Lower lobe of right lung (tissue), 2 donors: Measurements from ENCODE around the gene ARHGAP24. TPM values are rescaled to one million over a fixed set of nuclear protein-coding genes. Genes with fewer than 3 reads are reported as not detected.

Experiments used
- ATAC-seq, 2 donors: fragments of 200-7000 bp; cut with Tn5 transposase; one replicate each; pipeline ENCODE4 v1.9.1; 2020 to 2022; ENCODE audit warnings: mild to moderate bottlenecking in 2 of 2, moderate library complexity in 2 of 2
- DNase-seq: peaks from one replicate; pipeline ENCODE4 v3.0.0-alpha.2; 2020
- H3K27ac ChIP-seq: fragments of 200-600 bp; one replicate; pipeline ENCODE4 v1.8.0; 2022
- H3K27me3 ChIP-seq: fragments of 200-600 bp; one replicate; pipeline ENCODE4 v1.8.0; 2022; ENCODE audit warnings: low read depth
- H3K36me3 ChIP-seq: fragments of 200-600 bp; one replicate; pipeline ENCODE4 v1.8.0; 2022; ENCODE audit warnings: mild to moderate bottlenecking
- H3K4me1 ChIP-seq: fragments of 200-600 bp; one replicate; pipeline ENCODE4 v1.8.0; 2022
- H3K4me3 ChIP-seq: fragments of 200-600 bp; one replicate; pipeline ENCODE4 v1.8.0; 2022; ENCODE audit warnings: mild to moderate bottlenecking
- H3K9me3 ChIP-seq: fragments of 200-600 bp; one replicate; pipeline ENCODE4 v1.8.0; 2022
- intact Hi-C: fragments of 100-400 bp; cut with DNase I; formaldehyde crosslinking; loops from one replicate; pipeline ENCODE4 v1.11.0; 2022
- total RNA-seq: library from RNA; stranded (reverse); fragmentation: NEBNext Ultra II Directional; extraction: Animal tissue kit (Norgen Biotek cat#: 25700); gene quantifications from one replicate; pipeline ENCODE4 v1.2.1, GENCODE V29; 2021
- TF ChIP-seq, protein P1 (sequence below): fragments of 200-600 bp; IDR thresholded peaks from one replicate; pipeline ENCODE4 v1.8.0; 2022; ENCODE audit warnings: antibody characterized with exemption, mild to moderate bottlenecking
- donor health status: DM: no; HTN: yes; CAD: no; lungs with severe emphysema.

Gene ARHGAP24
- total RNA-seq, 1 donor from 2014 or later, result 28.7 TPM

DNA sequence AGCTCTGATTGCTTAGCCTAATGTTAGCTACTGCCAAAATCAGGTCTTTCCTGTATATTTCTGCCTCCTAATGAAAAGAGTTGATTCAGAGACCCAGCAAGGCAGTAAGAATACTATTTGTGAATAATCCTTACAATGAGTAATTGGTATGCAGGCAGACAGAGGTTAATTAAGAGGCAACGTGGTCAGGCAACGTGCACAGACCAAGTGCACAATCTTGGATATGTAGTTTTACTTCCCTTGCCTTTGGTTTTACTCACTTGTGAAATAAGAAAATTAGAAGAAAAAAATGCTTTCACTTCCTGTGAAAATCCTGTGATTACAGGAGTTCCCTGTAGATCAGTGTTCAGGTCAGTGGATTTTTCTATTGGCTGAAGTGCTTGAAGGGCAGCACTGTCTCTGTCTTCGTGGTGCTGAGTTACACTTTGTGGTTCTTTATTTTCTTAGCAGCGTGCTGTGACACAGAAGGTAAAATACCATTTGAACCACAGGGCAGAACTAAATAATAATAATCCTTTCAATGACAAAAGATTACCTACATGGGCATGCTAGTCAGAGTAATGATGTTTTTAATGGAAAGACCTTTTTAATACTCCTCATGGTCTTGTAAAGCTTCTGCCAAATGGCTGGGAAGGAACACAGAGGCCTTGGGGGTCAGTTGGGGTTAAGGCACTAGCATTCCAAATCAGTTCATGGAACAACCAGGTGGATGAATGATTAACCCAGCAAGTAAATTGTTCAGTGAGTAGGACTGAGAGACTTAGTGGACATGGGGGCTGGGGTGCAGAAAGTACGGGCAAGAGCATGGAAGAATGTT lies 454.0 kb downstream of the ARHGAP24 start:
- peaks cover 43% of the 10 kb centered on the region for H3K4me1 ChIP-seq
- H3K27me3 ChIP-seq, result no peaks in the 10 kb centered on the region
- H3K4me3 ChIP-seq, result peak overlapping the region; percentile 33
- ATAC-seq (peak; percentile 70 to 71), DNase-seq (no peak)
- H3K36me3 ChIP-seq, result no peaks in the 10 kb centered on the region
- no peaks in the 10 kb centered on the region for H3K9me3 ChIP-seq
- TF ChIP-seq, protein P1, sequence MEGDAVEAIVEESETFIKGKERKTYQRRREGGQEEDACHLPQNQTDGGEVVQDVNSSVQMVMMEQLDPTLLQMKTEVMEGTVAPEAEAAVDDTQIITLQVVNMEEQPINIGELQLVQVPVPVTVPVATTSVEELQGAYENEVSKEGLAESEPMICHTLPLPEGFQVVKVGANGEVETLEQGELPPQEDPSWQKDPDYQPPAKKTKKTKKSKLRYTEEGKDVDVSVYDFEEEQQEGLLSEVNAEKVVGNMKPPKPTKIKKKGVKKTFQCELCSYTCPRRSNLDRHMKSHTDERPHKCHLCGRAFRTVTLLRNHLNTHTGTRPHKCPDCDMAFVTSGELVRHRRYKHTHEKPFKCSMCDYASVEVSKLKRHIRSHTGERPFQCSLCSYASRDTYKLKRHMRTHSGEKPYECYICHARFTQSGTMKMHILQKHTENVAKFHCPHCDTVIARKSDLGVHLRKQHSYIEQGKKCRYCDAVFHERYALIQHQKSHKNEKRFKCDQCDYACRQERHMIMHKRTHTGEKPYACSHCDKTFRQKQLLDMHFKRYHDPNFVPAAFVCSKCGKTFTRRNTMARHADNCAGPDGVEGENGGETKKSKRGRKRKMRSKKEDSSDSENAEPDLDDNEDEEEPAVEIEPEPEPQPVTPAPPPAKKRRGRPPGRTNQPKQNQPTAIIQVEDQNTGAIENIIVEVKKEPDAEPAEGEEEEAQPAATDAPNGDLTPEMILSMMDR, result no peak
- intact Hi-C loops, result no loop called here
- peak overlapping the region; percentile 40 for H3K27ac ChIP-seq

DNA sequence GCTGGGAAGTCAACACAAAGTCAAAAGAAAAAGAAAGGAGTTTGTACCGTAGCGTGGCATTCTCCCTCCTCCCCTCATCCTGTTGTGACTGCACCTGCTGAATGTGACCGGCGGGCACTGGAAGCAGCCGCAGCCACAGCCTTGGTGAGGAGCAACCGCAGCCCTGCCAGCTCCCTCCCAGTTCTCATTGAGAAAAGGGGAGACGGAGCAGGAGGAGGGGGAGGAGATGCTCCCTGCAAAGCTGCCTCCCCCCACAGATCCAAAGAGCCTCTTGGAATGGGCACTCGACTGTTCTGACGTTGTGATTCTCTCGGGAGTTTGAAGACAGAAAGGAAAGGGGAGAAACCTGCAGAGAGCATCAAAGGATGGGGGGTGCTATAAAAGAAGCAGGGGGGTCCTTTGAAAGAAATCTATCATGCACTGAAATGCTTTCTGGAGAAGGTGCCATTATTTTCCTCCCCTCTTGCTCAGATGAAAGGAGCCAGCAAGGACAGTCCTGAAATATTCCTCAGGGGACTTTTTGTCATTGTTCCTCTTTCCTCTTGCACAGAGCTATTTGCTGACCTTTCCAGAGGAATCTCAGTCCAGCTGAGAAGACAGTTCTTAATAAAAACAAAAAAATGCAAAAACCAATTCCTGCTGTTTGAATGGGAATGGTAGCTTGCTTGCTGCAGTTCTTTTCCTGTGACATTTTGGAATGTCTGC lies 455.2 kb downstream of the ARHGAP24 start:
- TF ChIP-seq, protein P1, result no peak
- Histone ChIP-seq H3K27ac (peak overlapping the region; percentile 68), H3K27me3 (no peaks in the 10 kb centered on the region), H3K4me3 (peak overlapping the region; percentile 33), H3K36me3 (no peaks in the 10 kb centered on the region), H3K4me1 (peaks cover 48% of the 10 kb centered on the region), H3K9me3 (no peaks in the 10 kb centered on the region)
- DNase-seq (peak; percentile 58), ATAC-seq (peak; percentile 66 to 67)
- intact Hi-C loops, result no loop called here

DNA sequence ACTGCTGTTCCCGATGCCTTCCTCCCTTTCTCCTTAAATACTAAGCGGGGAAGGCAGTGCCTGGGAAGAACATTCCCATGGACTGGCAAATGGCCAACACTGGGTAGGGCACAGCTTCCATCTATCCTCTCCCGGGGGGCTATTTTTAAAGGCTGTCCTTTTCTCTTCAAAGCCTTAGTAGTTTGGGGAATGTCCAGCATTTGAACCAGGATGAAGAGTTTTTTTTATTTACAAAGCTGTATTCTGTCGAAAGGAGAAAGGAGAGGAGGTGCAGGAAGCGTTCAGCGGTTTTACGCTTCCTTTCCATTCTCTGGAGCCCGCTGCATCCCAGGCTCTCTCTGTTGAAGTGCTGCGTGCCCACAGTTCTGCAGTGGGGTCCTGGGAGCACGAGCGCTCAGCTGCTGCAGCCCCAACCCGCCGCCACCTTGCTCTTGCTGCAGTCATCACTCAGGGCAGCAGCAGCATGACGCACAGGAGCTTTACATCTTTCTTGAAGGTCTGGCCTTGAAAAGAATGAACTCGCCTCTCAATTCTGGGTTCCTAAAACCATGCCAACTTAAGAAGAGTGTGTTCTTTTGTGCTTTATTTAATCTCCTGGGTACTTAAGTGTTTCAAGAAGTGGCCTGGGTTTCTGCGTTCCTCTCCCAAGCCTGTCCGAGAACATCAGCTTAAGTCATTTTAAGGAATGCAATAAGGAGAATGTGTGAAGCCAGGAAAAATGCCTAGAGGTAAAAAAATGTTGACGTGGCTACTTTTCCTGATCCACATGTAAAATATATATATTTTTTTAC lies 457.7 kb downstream of the ARHGAP24 start:
- H3K36me3 ChIP-seq, result no peaks in the 10 kb centered on the region
- intact Hi-C loops, result no loop called here
- DNase-seq, result no peak
- H3K9me3 ChIP-seq, result no peaks in the 10 kb centered on the region
- no peaks in the 10 kb centered on the region for H3K27me3 ChIP-seq
- TF ChIP-seq, protein P1, result no peak
- peak overlapping the region; percentile 65 for H3K27ac ChIP-seq
- peaks cover 48% of the 10 kb centered on the region for H3K4me1 ChIP-seq
- H3K4me3 ChIP-seq, result peak overlapping the region; percentile 38
- ATAC-seq, result peak; percentile 75 to 83

DNA sequence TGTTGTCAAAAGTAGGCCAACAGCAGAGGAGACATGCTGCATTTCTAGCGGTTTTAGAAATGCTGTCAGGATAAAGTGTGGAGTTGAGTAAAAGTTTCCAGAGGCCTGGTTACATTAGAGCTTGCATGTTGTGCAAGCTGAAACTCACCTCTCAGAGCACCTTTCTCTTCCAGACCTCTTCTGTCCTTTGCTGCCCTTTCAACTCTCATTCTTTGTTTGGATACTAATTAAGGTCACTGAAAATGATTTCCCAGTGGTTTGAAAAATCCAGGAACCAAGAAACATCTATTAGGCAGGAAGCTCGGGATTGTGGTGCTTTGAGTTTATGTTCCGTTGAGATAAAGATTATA lies 458.3 kb downstream of the ARHGAP24 start:
- Histone ChIP-seq H3K4me3 (no peak overlapping the region), H3K27ac (peak overlapping the region; percentile 65), H3K4me1 (peaks cover 45% of the 10 kb centered on the region), H3K9me3 (no peaks in the 10 kb centered on the region), H3K27me3 (no peaks in the 10 kb centered on the region), H3K36me3 (no peaks in the 10 kb centered on the region)
- DNase-seq, result no peak
- ATAC-seq, result peak in 1 of 2 donors; percentile 48
- intact Hi-C loops, result no loop called here
- TF ChIP-seq, protein P1, result no peak

DNA sequence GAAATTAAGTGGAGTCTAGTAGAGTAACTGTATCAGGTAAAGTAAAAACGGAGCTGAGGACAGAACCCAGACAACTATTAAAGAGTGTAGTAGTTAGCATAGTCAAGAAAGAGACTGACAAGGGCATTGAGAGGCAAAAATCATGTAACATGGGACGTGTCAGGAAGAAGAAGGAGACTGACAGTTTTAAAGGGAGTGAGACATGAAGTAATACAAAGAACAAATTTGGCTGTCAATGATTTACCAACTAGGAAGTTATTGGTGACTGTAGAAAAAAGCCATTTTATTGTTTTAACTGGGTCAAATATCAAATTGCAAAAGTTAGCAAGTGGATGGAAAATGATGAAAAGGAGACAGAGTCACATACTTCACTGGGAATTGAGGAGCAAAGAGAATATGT lies 462.6 kb downstream of the ARHGAP24 start:
- ATAC-seq (no peak), DNase-seq (no peak)
- H3K27me3 ChIP-seq, result no peaks in the 10 kb centered on the region
- TF ChIP-seq, protein P1, result no peak
- intact Hi-C loops, result no loop called here
- no peak overlapping the region for H3K27ac ChIP-seq
- H3K4me1 ChIP-seq, result peaks cover 19% of the 10 kb centered on the region
- no peaks in the 10 kb centered on the region for H3K9me3 ChIP-seq
- no peaks in the 10 kb centered on the region for H3K36me3 ChIP-seq
- no peak overlapping the region for H3K4me3 ChIP-seq
